Ramos (cell line): Measurements from ENCODE around the gene CPTP.

Experiments
- in situ Hi-C: fragments of 300-500 bp; cut with MboI; formaldehyde crosslinking; loops from one replicate; pipeline ENCODE4 v1.14.3; 2022; ENCODE audit warnings: low sequenced_read_pairs; ENCODE audit not compliant: unreplicated experiment

Gene CPTP

GRCh38 chr1:1345860-1346500, 21.4 kb downstream of the CPTP start:
- in situ Hi-C loops: no loop called here

GRCh38 chr1:1346501-1346890, 21.9 kb downstream of the CPTP start:
- in situ Hi-C loops: no loop called here

- in situ Hi-C loops: no loop called here
Measured at GRCh38 chr1:1347026-1347595, 22.5 kb downstream of the CPTP start.

GRCh38 chr1:1347663-1348419, 23.2 kb downstream of the CPTP start:
- in situ Hi-C loops: no loop called here

GRCh38 chr1:1348420-1349255, 24.0 kb downstream of the CPTP start:
- in situ Hi-C loops: no loop called here

GRCh38 chr1:1349256-1350012, 24.8 kb downstream of the CPTP start, which contains the start of gene DVL1:
TSS of gene DVL1 (minus strand) at chr1:1349418. CDS start at chr1:1349065, 353 bp downstream.
- in situ Hi-C loops: no loop called here

GRCh38 chr1:1351511-1352427, 27.2 kb downstream of the CPTP start:
- in situ Hi-C loops: no loop called here

- in situ Hi-C loops: no loop called here
Measured at GRCh38 chr1:1352786-1353388, 28.3 kb downstream of the CPTP start.

GRCh38 chr1:1353389-1354151, 29.0 kb downstream of the CPTP start:
- in situ Hi-C loops: no loop called here

DNA sequence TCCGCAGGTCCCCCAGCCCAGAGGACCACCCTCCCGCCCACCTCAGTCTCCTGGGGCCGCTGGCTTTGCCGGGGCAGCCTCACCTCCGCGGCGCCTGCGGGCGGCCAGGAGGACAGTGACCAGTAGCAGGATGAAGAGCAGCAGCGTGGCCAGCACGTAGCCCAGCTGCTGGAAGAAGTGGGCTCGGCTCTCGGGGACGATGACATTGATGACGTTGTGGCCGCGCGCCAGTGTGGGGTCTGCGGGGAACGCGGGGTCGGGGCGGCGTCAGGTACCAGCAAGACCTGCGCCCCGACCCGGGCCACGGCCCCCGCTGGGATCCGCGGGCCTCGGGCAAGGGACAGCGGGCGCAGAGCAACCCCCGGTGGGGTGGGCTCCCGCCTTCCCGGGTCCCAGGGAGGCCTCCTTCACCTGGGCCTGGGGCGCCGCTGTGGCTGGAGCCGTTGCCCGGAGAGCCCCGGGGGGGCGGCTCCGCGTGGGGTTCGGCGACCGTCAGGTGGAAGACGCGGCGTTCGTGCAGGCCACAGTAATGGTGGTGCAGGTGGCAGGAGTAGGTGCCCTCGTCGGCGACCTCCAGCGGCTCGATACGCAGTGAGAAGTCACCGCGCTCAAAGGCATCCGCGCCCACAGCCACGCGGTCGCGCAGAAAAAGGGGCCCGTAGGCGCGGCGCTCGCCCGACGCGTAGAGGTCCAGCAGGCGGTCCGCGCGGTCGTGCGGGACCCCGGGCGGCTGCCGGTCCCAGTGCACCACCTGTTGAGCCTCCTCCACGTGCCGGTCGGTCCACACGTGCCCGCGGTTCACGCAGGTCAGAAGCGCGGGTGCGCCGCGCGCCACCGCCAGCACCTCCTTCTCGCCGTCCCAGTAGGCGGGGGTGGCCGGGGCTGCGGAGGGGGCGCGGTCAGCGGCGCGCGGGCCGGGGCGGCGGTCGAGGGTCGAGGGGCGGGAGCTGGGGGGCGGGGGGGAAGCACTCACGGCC, 30.0 kb downstream of the CPTP start:
- in situ Hi-C loops: no loop called here

GRCh38 chr1:1355416-1355815, 30.8 kb downstream of the CPTP start:
- in situ Hi-C loops: no loop called here

DNA sequence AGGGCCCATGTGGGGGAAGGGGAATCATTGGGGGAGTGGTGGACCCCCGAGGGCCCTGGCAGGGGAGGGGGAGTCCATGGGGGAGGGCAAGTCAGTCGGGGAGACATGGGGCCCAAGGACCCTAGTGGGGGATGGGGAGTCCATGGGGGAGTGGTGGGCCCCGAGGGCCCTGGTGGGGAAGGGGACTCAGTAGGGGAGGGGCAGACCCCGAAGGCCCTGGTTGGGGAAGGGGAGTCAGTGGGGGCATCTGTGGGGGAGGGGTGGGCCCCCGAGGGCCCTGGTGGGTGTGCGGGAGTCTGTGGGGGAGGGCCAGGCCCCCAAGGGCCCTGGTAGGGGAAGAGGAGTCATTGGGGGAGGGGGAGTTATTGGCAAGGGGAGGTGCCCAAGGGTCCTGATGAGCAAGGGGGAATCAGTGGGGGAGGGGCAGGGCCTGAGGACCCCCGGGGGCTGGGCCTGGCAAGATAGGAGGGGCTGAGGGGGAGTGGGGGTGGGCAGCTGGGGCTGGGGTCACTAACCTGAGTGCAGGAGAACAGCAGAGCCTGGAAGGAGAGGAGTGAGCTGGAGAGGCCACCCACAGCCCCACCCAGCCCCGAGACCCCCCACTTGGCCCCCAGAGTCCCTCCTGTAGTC, 31.7 kb downstream of the CPTP start:
- in situ Hi-C loops: no loop called here

GRCh38 chr1:1356796-1357401, 32.3 kb downstream of the CPTP start:
- in situ Hi-C loops: no loop called here

GRCh38 chr1:1357871-1358432, 33.4 kb downstream of the CPTP start:
- in situ Hi-C loops: no loop called here

DNA sequence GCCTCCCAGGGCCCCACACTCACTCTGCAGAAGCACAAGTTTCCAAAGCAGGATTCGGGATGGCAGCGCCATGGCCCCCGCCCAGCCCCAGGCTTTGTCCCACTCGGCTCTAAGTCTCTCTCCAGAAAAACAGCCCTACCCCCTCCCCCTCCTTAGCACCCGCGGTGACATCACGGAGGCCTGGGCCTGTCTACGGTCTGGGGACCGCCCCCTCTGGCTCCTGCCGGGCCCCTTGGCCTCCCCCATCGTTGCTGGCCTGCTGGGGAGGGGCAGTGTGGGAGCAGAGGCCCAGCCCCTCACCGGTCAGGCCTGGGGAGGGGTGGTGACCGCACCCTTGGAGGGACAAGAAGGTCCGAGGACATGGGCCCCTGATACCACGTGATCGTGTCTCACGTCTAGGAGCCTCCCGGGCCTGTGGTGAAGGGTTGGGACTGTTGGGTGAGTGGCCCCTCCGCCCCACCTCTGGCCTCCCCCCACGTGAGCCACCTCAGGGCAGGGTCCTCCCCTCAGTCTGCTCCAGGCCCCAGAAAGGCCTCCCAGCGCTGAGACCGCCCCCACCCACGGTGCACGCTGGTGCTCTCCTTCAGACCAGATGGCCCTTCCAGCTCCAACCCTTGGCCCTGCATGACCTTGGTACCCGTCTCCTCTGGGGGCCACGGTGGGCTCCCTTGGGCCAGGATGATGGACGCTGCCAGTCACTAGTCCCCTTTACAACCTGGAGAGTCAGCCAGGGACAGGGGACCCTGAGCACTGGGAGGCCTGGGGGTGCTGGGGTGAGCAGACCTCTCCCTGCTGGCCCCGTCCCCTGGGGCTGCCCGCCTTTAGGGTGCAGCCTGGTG, 34.0 kb downstream of the CPTP start, which contains the start of gene MXRA8:
MXRA8 (minus strand) TSS at position 123 of the 839 bp plus-strand sequence; CDS start at position 72, 51 bp downstream.
- in situ Hi-C loops: no loop called here
